Mesendoderm (in vitro differentiated cells): ENCODE data around the gene CYFIP2.
"Not testable (repeated sequence)": the region's sequence is repeated elsewhere in the genome, so short reads cannot be mapped to it uniquely, and the experiment has no call there.

Experiments
- DNase-seq: peaks from one replicate; pipeline ENCODE4 v3.0.0; 2013
- H2AK5ac ChIP-seq: 2 replicates; pipeline ENCODE4 v1.6.1; 2013; ENCODE audit warnings: low read length, inconsistent platforms
- H2BK120ac ChIP-seq: 2 replicates; pipeline ENCODE4 v1.6.1; 2013; ENCODE audit warnings: low read depth, mild to moderate bottlenecking, low read length, moderate library complexity, mixed read lengths
- H2BK15ac ChIP-seq: replicated peaks from 2 replicates; pipeline ENCODE4 v1.6.1; 2013; ENCODE audit warnings: low read depth, mild to moderate bottlenecking, moderate library complexity
- H2BK5ac ChIP-seq: 2 replicates; pipeline ENCODE4 v1.6.1; 2013; ENCODE audit warnings: low read length, inconsistent platforms
- H3K18ac ChIP-seq: 2 replicates; pipeline ENCODE4 v1.6.1; 2013; ENCODE audit warnings: mild to moderate bottlenecking, low read length, mixed read lengths
- H3K23ac ChIP-seq: one replicate; pipeline ENCODE4 v1.6.1; 2013; ENCODE audit warnings: low read length
- H3K27ac ChIP-seq: 2 replicates; pipeline ENCODE4 v1.5.1; 2013; ENCODE audit warnings: low read depth, mild to moderate bottlenecking, inconsistent platforms, low read length, moderate library complexity
- H3K27me3 ChIP-seq: 2 replicates; pipeline ENCODE4 v1.6.1; 2013; ENCODE audit warnings: low read length, control low read depth, mild to moderate bottlenecking, inconsistent platforms; ENCODE audit not compliant: insufficient read depth, poor library complexity
- H3K36me3 ChIP-seq: 2 replicates; pipeline ENCODE4 v1.6.1; 2013; ENCODE audit warnings: low read length, inconsistent platforms; ENCODE audit not compliant: control insufficient read depth, insufficient read depth
- H3K4ac ChIP-seq: one replicate; pipeline ENCODE4 v1.6.1; 2013; ENCODE audit warnings: low read depth, mild to moderate bottlenecking, low read length, moderate library complexity
- H3K4me1 ChIP-seq: 2 replicates; pipeline ENCODE4 v1.6.1; 2013; ENCODE audit warnings: low read depth, low read length, inconsistent platforms; ENCODE audit not compliant: control insufficient read depth
- H3K4me2 ChIP-seq: 2 replicates; pipeline ENCODE4 v1.6.1; 2013; ENCODE audit warnings: low read length
- H3K4me3 ChIP-seq: 2 replicates; pipeline ENCODE4 v1.5.1; 2013; ENCODE audit warnings: mild to moderate bottlenecking, low read length
- H3K56ac ChIP-seq: one replicate; pipeline ENCODE4 v1.6.1; 2013; ENCODE audit warnings: low read length
- H3K79me1 ChIP-seq: 2 replicates; pipeline ENCODE4 v1.6.1; 2013; ENCODE audit warnings: low read length, inconsistent platforms
- H3K79me2 ChIP-seq: 2 replicates; pipeline ENCODE4 v1.6.1; 2013; ENCODE audit warnings: mild to moderate bottlenecking, low read length; ENCODE audit not compliant: control insufficient read depth, insufficient read depth
- H3K9ac ChIP-seq: 2 replicates; pipeline ENCODE4 v1.6.1; 2013; ENCODE audit warnings: low read length, inconsistent platforms
- H4K5ac ChIP-seq: one replicate; pipeline ENCODE4 v1.6.1; 2013; ENCODE audit warnings: low read length
- H4K8ac ChIP-seq: one replicate; pipeline ENCODE4 v1.6.1; 2013; ENCODE audit warnings: low read depth, mild to moderate bottlenecking, control low read depth, low read length, moderate library complexity
- WGBS: extraction: QIAGEN DNeasy Blood & Tissue Kit; methylation state at CpG from one replicate; pipeline ENCODE4 v1.1.7; 2013; ENCODE audit warnings: low lambda C conversion rate, missing lambda C conversion rate; ENCODE audit not compliant: insufficient coverage; ENCODE audit errors: extremely low coverage; 5-methylcytosine and 5-hydroxymethylcytosine counted together

The CYFIP2 gene

GRCh38 chr5:157419521-157419920, 153.6 kb downstream of the CYFIP2 start:
- not testable (repeated sequence) for H3K79me2 ChIP-seq, H2BK120ac ChIP-seq, H4K8ac ChIP-seq, DNase-seq, H4K5ac ChIP-seq, H2AK5ac ChIP-seq, H3K36me3 ChIP-seq, H3K4ac ChIP-seq, H3K23ac ChIP-seq, H3K9ac ChIP-seq, H3K4me3 ChIP-seq, H3K4me1 ChIP-seq, H3K4me2 ChIP-seq, H2BK5ac ChIP-seq, H3K27ac ChIP-seq, H3K27me3 ChIP-seq, H3K56ac ChIP-seq, H2BK15ac ChIP-seq, H3K18ac ChIP-seq, H3K79me1 ChIP-seq
- no CpG with 5 or more reads among the region's 30 CpGs for WGBS

- not testable (repeated sequence) for H3K79me2 ChIP-seq, H3K79me1 ChIP-seq
- no CpG with 5 or more reads among the region's 5 CpGs for WGBS
Measured at GRCh38 chr5:157429920-157430319, 164.0 kb downstream of the CYFIP2 start.

GRCh38 chr5:157431544-157432200, 165.7 kb downstream of the CYFIP2 start:
- Histone ChIP-seq H3K18ac (no peak overlapping the region), H2AK5ac (no peak overlapping the region), H3K27me3 (no peaks in the 10 kb centered on the region), H3K4ac (no peak overlapping the region), H3K79me1 (no peaks in the 10 kb centered on the region), H4K5ac (no peak overlapping the region), H3K4me3 (no peak overlapping the region), H2BK120ac (no peak overlapping the region), H3K27ac (no peak overlapping the region), H3K56ac (no peak overlapping the region), H3K79me2 (no peaks in the 10 kb centered on the region), H3K9ac (no peak overlapping the region), H3K4me1 (no peaks in the 10 kb centered on the region), H4K8ac (no peak overlapping the region), H2BK5ac (no peak overlapping the region), H3K4me2 (no peak overlapping the region), H2BK15ac (no peak overlapping the region), H3K23ac (no peak overlapping the region), H3K36me3 (no peaks in the 10 kb centered on the region)
- DNase-seq, result peak; percentile 67
- WGBS, result no CpG with 5 or more reads among the region's 4 CpGs

More at GRCh38 chr5:157429920-157430319, 164.0 kb downstream of the CYFIP2 start:
- H3K56ac ChIP-seq, H3K4me2 ChIP-seq, H3K4me1 ChIP-seq, H3K27ac ChIP-seq, H2BK5ac ChIP-seq, H3K23ac ChIP-seq, DNase-seq, H2BK120ac ChIP-seq, H4K8ac ChIP-seq, H2BK15ac ChIP-seq, H2AK5ac ChIP-seq, H3K18ac ChIP-seq, H3K4me3 ChIP-seq, H3K27me3 ChIP-seq, H3K4ac ChIP-seq, H4K5ac ChIP-seq, H3K9ac ChIP-seq, H3K36me3 ChIP-seq: not testable (repeated sequence)

GRCh38 chr5:157434096-157434495, 168.2 kb downstream of the CYFIP2 start:
- H3K9ac ChIP-seq, result no peak overlapping the region
- no CpG with 5 or more reads among the region's 4 CpGs for WGBS
- H2BK5ac ChIP-seq, result no peak overlapping the region
- no peak overlapping the region for H2BK15ac ChIP-seq
- H4K8ac ChIP-seq, result no peak overlapping the region
- no peak overlapping the region for H3K27ac ChIP-seq
- no peak for DNase-seq
- no peaks in the 10 kb centered on the region for H3K79me2 ChIP-seq
- H3K4me1 ChIP-seq, result no peaks in the 10 kb centered on the region
- H3K23ac ChIP-seq, result no peak overlapping the region
- H3K18ac ChIP-seq, result no peak overlapping the region
- no peak overlapping the region for H3K4me2 ChIP-seq
- no peak overlapping the region for H3K56ac ChIP-seq
- H2AK5ac ChIP-seq, result no peak overlapping the region
- no peak overlapping the region for H4K5ac ChIP-seq
- no peaks in the 10 kb centered on the region for H3K36me3 ChIP-seq
- no peak overlapping the region for H3K4ac ChIP-seq
- H2BK120ac ChIP-seq, result no peak overlapping the region
- no peaks in the 10 kb centered on the region for H3K27me3 ChIP-seq
- no peaks in the 10 kb centered on the region for H3K79me1 ChIP-seq
- no peak overlapping the region for H3K4me3 ChIP-seq

GRCh38 chr5:157443041-157443549, 177.2 kb downstream of the CYFIP2 start:
- WGBS, result no CpG with 5 or more reads among the region's 7 CpGs
- peak overlapping the region; percentile 24 for H3K23ac ChIP-seq
- no peak overlapping the region for H3K9ac ChIP-seq
- H3K56ac ChIP-seq, result no peak overlapping the region
- H2BK5ac ChIP-seq, result no peak overlapping the region
- H3K27ac ChIP-seq, result no peak overlapping the region
- no peak overlapping the region for H2AK5ac ChIP-seq
- no peak overlapping the region for H3K4ac ChIP-seq
- no peak overlapping the region for H2BK15ac ChIP-seq
- no peaks in the 10 kb centered on the region for H3K36me3 ChIP-seq
- no peak overlapping the region for H3K4me3 ChIP-seq
- no peak for DNase-seq
- no peaks in the 10 kb centered on the region for H3K27me3 ChIP-seq
- no peaks in the 10 kb centered on the region for H3K79me1 ChIP-seq
- H3K79me2 ChIP-seq, result no peaks in the 10 kb centered on the region
- no peak overlapping the region for H4K8ac ChIP-seq
- H3K18ac ChIP-seq, result no peak overlapping the region
- H4K5ac ChIP-seq, result no peak overlapping the region
- H2BK120ac ChIP-seq, result no peak overlapping the region
- H3K4me1 ChIP-seq, result no peaks in the 10 kb centered on the region
- H3K4me2 ChIP-seq, result no peak overlapping the region

- no peak overlapping the region for H3K23ac ChIP-seq
Measured at GRCh38 chr5:157444224-157444623, 178.3 kb downstream of the CYFIP2 start.

More at GRCh38 chr5:157444224-157444623, 178.3 kb downstream of the CYFIP2 start:
- Histone ChIP-seq H3K4me1 (no peaks in the 10 kb centered on the region), H3K56ac (no peak overlapping the region), H3K4me3 (no peak overlapping the region), H2AK5ac (no peak overlapping the region), H2BK120ac (no peak overlapping the region), H2BK15ac (no peak overlapping the region), H3K4ac (no peak overlapping the region), H3K27ac (no peak overlapping the region), H4K8ac (no peak overlapping the region), H3K36me3 (no peaks in the 10 kb centered on the region), H3K79me2 (no peaks in the 10 kb centered on the region), H2BK5ac (no peak overlapping the region), H3K9ac (no peak overlapping the region), H4K5ac (no peak overlapping the region), H3K27me3 (no peaks in the 10 kb centered on the region), H3K18ac (no peak overlapping the region), H3K4me2 (no peak overlapping the region), H3K79me1 (no peaks in the 10 kb centered on the region)
- DNase-seq, result no peak
- WGBS, result no CpG with 5 or more reads among the region's 4 CpGs
